Retina (tissue), 1 donor: ENCODE measurements around the gene NLK.
"Not testable (repeated sequence)": the region's sequence is repeated elsewhere in the genome, so short reads cannot be mapped to it uniquely, and the experiment has no call there.

Experiments
- DNase-seq: peaks from one replicate; pipeline ENCODE4 v3.0.0-alpha.2; 2016

NLK gene

GRCh38 chr17:28118362-28118761 is 75.9 kb downstream of the NLK start:
- no peak for DNase-seq

GRCh38 chr17:28119046-28119445 is 76.6 kb downstream of the NLK start:
- DNase-seq: no peak

GRCh38 chr17:28119560-28119959 is 77.1 kb downstream of the NLK start:
- DNase-seq: no peak

DNA sequence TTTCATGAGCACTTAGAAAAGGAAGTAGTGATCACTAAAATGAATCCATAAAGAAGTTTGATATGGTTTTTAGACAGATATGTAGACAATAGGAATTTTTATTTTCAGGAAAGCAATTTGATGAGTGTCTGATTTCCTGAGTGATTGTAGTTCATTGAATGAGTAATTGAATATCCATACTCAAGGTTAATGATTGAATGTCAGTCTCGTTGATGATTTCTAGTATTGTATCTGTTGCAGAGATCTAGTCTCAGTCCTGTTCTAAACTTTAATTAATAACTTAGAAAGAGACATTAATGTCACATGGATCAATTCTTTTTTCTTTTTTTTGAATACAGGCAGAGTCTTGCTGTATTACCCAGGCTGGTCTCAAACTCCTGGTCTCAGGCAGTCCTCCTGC is 78.3 kb downstream of the NLK start:
- no peak for DNase-seq

- no peak for DNase-seq
Observed at GRCh38 chr17:28124962-28125361, 82.5 kb downstream of the NLK start.

- DNase-seq: no peak
Observed at GRCh38 chr17:28125526-28126378, 83.3 kb downstream of the NLK start.

DNA sequence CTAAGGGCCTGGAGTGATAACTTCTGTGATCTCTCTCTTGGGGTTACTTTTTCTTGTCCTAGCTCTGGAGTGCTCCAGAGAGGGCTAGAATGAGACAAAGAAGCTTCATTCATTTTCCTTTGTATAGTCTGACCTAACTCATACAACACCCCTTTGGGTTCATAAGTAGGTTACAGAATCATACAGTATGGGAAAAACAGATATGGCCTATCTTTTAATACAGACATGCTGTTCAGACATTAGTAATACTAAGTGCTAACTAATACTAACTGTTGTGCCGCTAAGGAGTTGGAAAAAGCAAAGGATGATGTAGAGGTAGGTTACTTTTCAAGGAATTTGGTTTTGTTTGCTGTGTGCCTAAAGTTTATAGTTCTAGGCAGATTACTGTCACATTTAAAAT is 84.7 kb downstream of the NLK start:
- DNase-seq: no peak

DNA sequence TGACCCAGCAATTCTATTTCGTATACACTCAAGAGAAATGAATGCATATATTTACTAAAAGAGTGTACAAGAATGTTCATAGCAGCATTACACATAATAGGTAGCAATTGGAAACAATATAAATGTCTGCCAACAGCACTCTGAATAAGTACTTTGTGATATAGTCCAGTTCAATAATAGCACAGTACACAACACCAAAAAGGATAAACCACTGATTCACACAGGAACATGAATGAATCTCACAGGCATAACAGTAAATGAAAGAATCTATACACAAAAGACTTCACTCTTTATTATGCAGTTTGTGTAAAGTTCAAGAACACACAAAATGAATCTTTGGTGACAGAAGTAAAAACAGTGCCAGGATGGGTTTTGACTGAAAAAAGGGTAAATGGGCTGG is 86.3 kb downstream of the NLK start:
- no peak for DNase-seq

DNA sequence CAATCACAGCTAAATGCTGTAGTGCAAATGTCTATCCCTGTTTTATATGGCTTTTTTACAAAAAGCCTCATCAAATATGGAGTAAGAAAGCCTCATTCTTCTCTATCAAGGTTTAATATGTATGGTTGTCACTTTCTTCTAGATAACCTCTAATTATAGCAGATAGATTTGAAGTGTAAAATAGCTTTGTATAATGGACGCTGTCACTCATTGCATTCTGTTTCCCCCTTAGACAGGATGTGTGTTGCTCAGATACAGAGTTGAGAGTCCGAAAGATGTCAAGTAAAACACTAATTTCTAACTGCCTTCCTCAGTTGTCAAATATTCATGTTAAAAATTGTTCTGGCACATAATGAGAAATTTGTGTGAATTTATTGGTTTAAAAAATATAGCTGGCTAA is 88.0 kb downstream of the NLK start:
- no peak for DNase-seq

DNA sequence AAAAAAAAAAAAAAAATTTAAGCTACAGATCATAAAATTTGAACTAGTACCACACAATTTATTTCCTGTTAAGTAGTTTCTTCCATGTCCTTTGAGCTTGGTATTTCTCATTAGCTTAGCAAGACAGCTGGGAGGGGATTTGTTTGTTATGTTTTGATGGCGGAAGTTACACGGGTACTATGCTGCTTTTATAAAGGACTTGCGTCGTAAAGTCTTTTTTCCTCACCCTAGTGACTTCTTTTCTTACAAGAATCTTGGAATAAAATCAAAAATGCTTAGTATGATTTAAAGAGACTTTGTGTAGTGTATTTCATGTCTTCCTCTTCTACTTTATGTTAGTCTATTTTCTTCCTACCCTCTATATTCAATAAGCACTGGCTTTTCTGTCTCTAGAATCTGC is 89.1 kb downstream of the NLK start:
- DNase-seq: no peak

- no peak for DNase-seq
Observed at GRCh38 chr17:28133562-28133970, 91.1 kb downstream of the NLK start.

DNA sequence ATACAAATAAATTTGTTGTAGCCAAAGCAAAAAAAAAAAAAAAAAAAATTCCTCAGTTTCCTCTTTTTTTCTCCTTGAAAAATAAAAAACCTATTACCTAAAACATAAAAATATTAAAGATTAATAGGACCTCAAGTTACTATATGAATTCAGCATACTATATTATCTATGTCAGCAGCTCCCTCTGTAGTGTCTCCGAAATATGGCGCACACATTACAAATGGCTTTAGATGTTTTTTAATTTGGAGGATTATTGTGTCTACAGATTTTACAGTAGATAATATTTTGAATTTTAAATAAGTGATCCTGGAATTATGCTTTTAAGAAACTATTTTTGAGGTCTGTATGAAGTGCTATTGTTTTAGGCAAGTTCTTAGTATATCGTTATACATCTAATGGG is 94.4 kb downstream of the NLK start:
- DNase-seq: no peak

- no peak for DNase-seq
Observed at GRCh38 chr17:28139822-28140221, 97.3 kb downstream of the NLK start.

GRCh38 chr17:28141313-28141712 is 98.8 kb downstream of the NLK start:
- DNase-seq: no peak

GRCh38 chr17:28141773-28142172 is 99.3 kb downstream of the NLK start:
- DNase-seq: no peak

GRCh38 chr17:28142305-28142704 is 99.8 kb downstream of the NLK start:
- peak; percentile 36 for DNase-seq

- DNase-seq: no peak
Observed at GRCh38 chr17:28144019-28144418, 101.5 kb downstream of the NLK start.

DNA sequence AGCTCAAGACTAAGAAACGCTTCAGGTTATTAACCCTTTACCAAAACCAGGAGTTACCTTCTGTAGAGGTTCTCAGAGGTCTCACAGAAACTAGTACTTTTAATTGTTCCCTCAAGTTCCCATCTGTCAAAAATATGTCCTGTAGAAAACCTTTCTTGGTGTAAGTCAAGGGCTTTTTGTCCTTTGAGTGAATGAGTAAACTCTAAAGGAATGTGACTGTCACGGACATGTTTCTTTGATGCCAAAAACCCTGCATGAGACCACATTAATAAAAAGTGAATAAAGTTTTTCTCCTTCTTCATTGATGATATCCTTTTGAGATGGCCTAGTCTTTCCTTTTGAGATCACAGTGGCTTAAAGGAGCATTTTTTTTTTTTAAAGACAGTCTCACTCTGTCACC is 102.9 kb downstream of the NLK start:
- DNase-seq: no peak

DNA sequence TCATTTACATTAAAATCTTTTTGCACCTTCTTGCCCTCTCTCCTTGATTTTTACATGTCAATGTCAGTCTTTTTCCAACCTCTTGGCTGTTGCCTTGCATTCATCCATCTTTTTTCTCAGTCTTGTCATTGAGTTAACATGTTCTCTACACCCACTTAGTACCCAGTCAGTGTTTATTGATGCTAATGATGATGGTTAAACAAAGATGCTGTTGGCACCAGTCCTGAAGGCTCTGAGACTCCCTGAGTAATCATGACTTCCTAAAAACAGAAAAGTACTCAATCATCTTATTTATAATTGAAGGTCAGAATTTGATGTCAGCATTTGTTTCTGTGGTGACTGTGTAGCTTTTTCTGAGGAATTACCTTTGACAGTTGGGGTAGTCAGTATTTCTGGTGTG is 104.5 kb downstream of the NLK start:
- no peak for DNase-seq

- peak; percentile 13 for DNase-seq
Observed at GRCh38 chr17:28151001-28151400, 108.5 kb downstream of the NLK start.

DNA sequence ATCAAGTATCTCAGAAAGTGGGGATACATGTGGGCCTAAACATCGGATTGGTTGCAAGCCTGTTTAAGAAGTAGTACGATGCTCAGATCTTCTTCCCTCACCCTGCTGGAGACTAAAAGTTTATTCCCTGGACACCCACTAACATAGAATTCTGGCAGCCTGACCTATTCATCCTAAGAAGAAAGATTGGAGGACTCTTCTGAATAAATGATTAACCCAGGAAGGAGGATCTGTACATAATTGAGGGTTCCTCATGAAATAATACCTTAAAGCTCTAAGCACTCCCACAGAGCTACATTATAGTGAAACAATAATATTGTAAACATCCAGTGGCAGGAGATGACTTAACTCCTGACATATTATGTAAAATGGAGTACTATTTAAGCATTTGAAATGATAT is 111.7 kb downstream of the NLK start:
- no peak for DNase-seq

DNA sequence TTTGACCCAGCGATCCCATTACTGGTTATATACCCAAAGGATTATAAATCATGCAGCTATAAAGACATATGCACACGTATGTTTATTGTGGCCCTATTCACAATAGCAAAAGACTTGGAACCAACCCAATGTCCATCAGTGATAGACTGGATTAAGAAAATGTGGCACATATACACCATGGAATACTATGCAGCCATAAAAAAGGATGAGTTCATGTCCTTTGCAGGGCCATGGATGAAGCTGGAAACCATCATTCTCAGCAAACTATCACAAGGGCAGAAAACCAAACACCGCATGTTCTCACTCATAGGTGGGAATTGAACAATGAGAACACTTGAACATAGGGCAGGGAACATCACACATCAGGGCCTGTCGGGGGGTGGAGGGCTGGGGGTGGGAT is 112.9 kb downstream of the NLK start:
- not testable (repeated sequence) for DNase-seq

GRCh38 chr17:28159004-28159403 is 116.5 kb downstream of the NLK start:
- no peak for DNase-seq

DNA sequence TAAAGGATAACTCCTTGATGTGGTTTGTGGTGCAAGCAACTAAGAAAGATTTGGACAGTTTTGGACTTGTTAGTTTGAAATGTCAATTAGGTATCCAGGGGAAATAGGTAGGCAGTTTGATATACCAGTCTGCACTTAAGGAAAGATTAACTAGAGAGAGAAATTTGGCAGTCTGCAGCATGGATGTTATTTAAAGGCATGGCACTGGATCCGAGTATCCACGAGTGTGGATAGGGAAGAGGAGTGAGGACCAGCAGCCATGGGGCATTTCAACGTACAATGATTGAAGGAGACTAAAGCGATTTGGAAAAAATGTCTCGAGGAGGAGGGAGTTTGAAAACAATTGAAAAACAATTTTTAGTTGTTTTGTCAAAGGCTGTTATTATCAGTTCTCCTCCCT is 117.4 kb downstream of the NLK start:
- no peak for DNase-seq

DNA sequence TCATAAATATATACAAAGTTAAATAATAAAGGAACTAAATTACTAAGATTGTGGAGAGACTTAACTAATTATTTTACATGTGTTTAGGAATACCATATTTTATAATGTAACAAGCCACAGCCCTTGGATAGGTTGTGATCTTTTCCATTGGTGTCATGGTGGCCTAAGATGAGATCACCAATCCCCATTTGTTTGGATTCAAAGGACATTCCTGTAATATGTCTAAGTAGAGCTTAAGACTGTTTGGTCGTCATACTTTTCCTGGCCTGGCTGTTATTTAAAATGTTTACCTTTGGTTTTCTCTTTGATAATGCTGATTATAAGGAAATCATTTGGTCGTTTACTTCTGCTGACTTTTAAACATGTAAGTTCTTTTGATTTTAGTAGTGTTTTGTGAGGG is 118.1 kb downstream of the NLK start:
- no peak for DNase-seq
